Stimulated activated naive CD4-positive, alpha-beta T cell (primary cell): Measurements from ENCODE around the gene FAM83E.
"Not testable (repeated sequence)": the region's sequence is repeated elsewhere in the genome, so short reads cannot be mapped to it uniquely, and the experiment has no call there.

Experiments used
- DNase-seq, 6 experiments: peaks; one replicate each; lab custom pipeline; 2025; lab: John Stamatoyannopoulos, UW

FAM83E gene

DNA sequence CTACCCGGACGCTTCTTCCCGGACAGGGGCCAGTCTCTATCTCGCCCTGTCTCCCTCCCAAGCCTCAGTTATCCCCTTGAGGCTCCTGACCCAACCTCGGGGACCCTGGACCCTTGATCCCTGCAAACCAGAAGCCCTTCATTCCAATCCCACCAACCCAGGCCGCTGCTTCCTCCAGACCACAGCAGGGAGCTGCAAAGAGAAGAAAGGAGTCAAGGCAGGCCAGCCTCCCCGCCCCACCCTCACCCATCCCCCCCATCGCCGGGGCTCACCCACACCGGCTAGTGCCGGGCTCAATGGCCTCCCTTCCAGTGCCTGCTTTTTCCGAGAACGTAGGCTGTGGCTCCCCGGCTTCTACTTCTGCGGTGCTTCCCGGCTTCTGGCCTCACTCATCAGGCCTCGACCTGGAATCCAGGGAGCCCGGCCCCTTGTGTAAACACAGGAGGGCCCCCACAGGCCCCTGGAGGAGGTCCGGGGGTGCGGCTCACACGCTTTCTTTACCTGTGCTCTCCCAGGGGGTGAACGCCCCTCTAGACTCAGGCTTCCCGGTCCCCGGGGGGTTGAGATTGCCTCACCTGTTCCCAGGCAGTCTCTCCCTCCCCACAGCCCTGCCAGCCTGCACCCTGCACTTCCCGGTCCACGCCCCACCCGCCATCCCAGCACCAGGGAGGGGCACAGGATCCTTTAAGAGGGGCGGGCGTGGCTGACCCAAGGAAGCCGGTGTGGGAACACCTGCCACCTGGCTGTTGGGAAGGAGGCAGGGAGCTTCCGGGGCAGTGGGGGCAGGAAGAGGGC is at the start of gene FAM83E:
Gene FAM83E (minus strand): TSS at position 641 of the 795 bp plus-strand sequence. CDS start 1,704 bp downstream, outside the sequence.
- DNase-seq, result peak in 1 of 6 experiments; percentile 39

DNA sequence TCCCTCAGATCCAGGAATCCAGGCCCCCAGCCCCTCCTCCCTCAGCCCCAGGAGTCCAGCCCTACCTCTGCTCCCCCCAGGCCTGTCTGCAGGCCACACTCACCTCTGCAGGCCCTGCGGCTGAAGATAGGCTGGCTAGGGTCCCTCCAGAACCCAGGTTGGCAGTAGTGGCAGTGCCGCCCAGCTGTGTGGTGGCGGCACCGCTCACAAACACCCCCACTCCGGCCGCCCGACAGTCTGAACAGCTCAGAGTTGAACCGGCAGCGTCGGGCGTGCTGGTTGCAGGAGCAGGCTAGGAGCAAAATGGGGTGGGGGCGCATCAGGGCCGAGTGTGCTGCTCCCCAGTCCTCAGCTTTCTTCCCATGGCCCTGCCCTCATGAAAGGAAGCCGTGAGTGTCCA is 49.6 kb upstream of the FAM83E start:
- DNase-seq, result no peak

DNA sequence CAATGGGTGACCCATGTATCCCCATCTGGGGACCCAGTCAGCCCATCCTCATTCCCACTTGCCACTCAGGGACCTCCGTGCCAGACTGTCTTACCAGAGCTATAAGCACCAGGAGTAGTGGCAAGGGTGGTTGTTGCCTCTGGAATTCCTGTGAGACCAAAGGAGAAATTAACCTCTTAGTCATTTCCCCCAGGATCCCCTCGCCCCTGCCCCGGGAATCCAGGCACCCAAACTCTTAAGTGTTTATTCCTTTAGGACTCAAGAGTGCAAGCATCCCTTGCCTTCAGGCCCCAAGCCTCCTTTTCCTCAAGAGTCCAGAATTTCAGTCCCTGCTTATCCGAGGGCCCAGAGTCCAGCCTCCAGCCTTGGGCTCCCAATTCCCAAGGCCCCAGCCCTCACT is 48.8 kb upstream of the FAM83E start:
- DNase-seq, result no peak

DNA sequence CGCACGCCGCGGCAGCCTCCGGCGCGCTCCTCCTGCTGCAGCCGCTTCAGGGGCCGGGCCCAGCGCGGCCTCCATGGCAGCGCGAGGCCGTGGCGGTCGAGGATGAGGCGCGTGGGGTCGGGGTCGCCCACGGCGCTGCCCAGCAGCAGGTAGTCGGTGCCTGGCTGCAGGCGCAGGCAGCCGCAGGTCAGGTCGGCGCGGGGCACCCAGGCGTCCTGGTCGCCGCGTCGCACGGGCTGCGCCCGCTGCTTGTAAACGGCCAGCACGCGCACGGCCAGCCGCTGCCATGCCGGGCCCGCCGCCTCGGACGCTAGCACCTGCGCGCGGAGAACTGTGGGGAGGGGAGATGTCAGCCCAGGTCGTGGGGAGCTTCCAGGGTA is 46.8 kb upstream of the FAM83E start:
- no peak for DNase-seq

DNA sequence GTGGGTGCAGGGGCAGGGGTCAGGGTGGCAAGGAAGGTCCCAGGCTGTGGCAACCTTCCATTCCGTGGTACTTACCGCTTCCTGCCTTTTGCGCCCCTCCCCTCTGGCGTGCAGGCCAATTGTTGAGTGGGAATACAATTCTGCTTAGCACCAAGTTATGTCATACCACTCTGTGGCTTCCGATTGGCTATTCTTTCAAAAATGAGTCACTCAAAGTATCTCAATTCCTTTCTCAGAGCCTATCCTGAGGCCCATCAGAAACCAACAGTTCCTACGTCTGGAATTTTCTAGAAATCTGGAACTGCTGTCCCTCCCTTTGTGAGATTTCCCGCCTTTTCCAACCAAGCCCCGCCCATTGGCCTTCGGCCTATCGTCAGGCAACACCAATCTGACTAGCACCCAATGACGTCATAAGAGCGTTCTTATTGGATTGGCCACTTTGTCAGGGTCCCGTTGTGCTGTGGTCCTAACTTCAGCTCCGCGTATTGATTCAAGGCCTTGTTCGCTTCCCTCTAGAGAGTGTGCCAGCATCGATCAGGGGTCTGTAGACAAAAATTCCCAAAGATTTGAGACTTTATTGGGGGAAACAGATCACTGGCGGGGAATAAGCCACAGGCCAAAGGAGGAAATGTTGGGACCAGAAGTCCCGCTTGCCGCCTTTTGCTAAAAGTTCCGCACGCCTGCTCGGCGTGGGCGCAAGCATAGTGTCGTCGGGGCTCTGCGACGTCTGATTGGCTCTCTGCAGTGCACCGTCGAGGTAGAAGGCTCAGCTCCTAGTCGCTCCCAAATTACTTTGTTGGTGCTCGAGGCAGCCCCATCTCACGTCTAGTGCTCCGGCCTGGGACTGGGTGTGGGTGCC is 46.2 kb upstream of the FAM83E start:
- peak; percentile 66 to 92 (median 82) for DNase-seq

DNA sequence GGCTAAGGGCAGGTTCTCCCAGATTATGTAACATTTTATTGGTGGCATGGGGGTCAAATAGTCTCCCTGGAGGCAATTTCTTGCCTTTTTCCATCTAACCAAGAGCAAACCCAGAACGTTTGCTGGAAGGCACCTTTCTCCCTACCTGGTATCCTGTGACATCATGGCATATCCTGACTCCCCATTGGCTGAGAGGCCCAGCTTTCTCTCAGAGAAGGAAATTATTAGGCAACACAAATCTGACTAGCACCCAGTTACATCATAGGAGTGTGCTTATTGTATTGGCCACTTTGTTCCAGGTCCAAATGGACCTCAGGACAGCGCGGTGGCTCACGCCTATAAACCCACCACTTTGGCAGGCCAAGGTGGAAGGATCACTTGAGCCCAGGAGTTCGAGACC is 44.9 kb upstream of the FAM83E start:
- no peak for DNase-seq

DNA sequence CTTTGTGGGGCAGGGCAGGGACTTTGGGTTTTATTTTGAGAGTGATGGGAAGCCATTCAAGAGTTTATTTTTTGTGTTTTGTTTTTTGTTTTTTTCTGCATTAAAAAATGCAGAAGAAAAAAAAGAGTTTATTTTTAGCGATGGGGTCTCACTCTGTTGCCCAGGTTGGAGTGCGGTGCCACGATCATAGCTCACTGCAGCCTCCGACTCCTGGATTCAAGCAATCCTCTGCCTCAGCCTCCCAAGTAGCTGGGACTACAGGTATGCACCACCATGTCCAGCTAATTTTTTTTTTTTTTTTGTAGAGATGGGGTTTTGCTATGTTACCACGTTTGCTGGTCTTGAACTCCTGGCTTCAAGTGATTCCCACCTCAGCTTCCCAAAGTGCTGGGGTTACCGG is 43.6 kb upstream of the FAM83E start:
- DNase-seq, result no peak

DNA sequence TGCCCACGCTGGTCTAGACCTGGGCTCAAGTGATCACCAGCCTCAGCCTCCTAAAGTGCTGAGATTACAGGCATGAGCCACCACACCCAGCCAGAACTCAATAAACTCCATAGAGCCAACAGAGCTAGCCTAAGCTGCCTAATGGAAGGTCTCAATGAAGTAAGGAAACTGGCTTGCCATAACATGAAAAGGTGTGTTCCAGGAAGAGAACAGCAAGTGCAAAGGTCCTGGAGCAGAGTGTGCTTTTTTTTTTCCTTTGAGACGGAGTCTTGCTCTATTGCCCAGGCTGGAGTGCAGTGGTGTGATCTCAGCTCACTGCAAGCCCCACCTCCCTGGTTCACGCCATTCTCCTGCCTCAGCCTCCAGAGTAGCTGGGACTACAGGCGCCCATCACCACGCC is 43.0 kb upstream of the FAM83E start:
- DNase-seq, result not testable (repeated sequence)

DNA sequence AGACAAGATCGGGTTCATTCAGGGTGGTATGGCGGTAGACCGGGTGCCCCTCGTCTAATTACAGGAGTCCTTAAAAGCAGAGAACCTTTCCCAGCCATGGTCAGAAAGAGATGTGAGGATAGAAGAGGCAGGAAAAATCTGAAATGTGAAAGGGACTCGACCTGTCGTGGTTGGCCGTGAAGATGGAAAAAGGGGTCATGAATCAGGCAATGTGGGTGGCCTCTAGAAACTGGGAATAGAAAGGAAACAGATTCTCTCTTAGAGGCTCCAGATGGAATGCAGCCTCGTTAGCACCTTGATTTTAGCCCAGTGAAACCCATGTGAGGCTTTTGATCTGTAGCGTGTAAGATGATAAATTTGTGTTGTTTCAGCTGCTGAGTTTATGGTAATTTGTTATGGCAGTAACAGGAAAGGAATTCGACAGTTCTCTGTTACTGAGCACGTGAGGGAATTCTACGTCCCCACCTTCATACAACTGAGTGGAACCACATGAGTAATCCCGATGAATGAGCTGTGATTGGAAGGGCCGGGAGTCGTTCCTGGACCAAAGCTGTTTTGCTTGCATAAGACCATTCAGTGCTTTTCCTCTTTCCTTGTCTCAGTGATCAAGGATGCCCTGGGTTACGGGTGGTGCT is 42.1 kb upstream of the FAM83E start:
- no peak for DNase-seq

DNA sequence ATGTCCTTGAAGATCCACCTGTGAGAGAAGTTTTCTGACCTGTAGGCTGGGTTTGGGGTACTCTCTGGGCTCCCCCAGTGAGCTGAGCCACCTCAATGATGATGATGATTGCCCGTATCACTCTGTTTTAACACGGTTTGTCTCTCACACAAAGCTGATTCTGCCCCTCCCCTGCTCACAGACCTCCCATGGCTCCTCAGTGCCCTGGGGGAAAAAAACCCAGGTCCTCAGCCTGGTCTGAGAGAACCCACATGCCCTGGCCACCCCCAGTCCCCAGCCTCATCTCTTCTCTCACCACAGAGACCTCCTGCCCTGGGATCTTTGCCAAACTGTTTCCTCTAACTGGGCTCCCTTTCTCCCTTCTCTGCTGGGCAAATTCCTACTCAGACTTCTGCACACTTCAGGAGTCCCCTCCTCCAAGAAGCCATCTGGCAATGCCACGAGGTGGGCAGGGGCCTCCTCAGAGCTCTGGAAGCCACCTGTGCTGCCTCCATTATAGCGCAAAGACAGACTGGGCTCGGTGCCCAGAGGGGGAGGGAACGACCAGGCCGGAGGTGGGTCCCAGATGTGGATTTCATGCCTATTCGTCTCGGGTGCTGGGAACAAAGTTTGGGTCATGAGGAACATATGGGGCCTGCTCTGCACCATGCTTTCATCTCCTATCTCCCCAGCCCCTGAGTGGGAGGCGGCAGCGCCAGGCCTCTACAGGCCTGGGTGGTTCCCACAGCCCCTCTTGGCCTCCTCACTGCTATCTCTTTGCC is 39.6 kb upstream of the FAM83E start:
- DNase-seq, result no peak

DNA sequence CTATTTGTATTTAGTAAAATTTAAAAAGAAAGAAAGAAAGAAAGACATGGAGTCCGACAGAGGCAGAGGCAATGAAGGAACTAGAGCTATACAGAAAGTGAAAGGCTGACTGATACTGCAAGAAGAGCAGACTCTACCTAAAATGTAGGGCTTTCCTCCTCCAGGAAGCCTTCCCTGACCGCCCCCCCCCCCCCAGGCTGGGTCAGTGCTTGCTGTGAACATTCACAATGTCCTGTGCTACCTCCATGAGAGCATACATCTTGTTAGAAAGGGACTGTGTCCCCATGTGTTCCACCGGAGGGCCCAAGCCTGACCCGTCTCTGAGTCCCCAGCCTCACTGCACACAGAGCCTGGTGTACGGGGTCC is 36.8 kb upstream of the FAM83E start:
- no peak for DNase-seq

DNA sequence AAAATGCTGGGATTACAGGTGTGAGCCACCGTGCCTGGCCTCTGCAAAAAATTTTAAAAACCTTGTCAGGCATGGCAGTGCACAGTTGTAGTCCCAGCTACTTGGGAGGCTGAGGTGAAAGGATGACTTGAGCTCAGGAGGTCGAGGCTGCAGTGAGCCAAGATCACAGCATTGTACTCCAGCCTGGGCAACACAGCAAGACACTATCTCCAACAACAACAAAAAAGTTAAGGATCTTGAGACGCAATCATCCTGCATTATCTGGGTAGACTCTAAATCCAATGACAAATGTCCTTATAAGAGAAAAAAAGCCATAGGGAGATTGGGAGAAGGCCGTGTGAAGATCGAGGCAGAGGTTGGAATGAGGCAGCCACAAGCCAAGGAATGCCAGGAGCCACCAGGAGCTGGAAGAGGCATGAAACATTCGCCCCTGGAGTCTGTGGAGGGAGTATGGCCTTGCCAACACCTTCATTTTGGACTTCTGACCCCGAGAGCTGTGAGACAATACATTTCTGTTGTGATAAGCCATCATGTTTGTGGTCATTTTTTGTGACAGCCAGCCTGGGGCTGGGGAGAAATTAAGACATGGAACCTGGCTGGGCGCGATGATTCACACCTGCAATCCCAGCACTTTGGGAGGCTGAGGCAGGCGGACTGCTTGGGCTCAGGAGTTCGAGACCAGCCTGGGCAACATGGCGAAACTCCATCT is 36.3 kb upstream of the FAM83E start:
- DNase-seq, result no peak

DNA sequence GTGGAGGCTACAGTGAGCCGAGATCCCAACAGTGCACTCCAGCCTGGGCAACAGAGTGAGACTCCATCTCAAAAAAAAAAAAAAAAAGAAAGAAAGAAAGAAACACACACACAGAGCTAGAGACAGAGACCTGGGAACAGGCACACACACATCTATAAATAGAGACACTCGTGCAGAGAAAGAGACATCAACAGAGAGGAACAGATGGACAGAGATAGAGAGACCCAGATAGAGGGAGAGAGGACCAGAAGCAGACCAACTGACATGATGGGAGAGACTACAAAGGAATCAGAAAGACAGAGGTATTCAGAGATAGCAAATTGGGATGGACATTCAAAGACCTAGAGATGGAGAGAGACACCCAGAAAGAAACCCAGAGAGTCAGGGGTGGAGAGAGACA is 33.3 kb upstream of the FAM83E start:
- DNase-seq, result no peak

DNA sequence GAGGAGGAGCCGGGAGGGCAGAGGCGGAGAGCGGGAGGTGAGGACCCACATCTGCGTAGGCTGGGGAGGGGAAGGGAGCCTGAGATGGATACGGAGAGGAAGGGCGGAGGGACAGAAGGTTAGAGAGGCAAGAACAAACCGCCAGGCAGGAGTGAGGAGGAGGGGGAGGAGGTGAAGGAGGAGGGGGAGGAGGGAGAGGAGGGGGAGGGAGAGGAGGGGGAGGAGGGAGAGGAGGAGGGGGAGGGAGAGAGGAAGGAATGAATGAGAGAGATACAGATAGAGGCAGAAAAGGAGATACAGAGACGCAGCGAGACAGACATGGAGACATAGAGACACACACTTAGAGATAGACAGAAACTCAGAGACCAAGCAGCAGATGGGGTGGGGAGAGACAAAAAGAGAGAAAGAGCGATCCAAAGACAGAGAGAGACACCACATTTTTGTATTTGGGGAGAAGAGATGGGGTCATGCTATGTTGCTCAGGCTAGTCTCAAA is 31.9 kb upstream of the FAM83E start:
- peak in 1 of 6 experiments; percentile 38 for DNase-seq

DNA sequence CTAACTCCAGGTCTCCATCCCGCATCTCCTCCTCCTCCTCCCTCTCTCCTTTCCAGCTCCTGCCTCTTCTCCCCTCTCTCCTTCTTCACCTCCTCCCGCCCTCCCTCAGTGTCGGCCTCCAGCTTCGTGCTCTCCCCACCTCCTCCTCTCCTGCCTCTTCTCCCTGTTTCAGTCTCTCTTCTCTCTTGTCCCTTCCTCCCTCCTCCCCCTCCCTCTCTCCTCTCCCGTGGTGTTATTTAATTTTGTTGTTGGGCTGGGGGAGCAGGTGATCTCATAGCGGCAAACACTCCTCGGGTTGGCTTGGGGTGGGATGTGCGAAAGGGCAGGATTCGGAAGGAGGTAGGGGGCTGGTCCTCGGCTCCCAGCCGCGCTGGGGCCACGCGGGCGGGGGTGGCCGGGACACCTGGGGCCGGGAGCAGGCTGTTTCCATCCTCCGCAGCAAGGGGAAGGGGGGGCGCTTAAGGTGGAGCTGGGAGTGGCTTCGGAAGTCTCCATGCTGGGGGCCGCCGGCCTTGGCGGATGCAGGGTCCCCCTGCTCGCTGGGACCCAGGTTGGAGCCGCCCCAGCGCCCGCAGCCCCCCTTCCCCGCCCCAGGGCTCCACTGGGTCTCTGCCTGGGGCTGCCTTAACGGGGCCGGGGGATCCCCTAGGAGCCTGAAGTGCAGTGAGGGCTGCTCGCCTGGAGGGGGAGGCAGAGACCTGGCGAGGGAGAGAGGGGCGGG is 31.3 kb upstream of the FAM83E start, which contains the start of gene CA11:
Gene CA11 (minus strand): TSS at position 187 of the 721 bp plus-strand sequence. CDS start 555 bp downstream, outside the sequence.
- peak; percentile 87 to 96 (median 92) for DNase-seq

DNA sequence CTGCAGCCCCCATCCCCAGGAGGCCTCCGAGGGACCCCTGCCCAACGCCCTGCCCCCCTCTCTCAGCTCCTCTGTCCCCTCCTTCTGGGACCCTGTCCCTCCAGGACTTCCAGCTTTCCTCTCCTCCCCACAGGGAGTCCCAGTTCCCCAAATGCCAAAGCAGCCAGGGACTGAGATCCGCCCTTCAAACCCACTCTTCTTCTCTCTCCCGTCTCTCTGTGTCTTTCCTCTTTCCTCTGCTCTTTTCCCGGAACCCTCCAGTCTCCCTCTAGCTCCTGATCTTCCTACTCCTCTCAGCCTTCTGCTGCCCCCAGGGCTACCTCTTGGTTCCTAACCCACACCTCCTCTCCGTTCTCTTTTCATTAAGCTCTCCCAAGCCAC is 30.7 kb upstream of the FAM83E start:
- DNase-seq, result peak in 1 of 6 experiments; percentile 46

DNA sequence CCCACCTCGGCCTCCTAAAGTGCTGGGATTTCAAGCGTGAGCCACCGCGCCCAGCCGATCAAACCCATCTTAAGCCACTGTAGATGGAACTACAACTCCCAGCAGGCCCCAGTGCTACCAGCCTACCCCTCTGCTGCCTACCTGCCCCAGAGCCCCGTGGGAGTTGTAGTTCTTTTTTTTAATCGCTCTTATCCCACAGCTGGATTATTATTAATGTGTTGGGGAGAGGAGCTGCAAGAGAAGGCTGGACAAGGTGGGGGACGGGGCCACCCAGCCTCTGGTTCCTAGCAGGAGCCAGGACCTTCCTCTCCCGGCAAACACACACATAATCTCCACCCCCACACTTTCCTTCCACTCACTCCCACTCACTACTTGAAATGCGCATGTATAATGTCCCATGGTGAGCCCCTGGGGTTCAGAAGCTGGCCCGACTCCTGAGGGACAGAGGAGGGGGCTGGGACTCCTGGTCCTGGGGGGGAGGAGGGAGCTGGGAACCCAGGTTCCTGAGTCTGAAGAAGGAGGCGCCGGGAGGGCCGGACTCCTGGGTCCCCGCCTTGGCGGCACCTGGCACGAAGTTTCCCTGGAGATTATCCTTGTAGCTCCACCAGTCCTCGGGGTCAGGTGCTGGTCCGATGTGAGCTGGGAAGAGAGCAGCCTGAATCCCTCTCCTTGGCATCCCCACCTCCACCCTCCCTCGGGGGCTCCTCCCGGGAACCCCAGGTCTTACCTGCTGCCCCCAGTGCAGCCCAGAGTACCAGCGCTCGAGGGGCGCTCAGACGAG is 30.2 kb upstream of the FAM83E start:
- peak; percentile 51 to 85 (median 68) for DNase-seq

DNA sequence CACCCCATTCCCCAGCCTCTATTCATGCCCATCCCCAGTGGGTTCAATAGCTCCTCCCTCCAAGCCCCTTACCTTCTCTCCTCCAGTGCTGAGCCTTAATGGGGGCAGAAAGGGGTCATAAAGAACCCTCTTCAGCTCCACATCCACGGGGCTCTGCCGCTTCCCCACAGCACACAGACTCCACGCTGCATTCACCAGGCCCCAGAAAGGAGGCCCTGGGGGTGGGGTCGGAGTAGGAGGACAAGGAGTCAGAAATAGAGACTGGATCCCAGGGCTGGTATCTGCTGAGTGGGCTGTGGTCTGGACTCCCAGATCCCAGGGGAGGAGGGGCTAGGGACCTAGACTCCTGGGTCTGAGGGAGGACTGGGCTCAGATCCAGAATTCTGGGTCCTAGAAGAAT is 29.5 kb upstream of the FAM83E start:
- DNase-seq, result no peak

DNA sequence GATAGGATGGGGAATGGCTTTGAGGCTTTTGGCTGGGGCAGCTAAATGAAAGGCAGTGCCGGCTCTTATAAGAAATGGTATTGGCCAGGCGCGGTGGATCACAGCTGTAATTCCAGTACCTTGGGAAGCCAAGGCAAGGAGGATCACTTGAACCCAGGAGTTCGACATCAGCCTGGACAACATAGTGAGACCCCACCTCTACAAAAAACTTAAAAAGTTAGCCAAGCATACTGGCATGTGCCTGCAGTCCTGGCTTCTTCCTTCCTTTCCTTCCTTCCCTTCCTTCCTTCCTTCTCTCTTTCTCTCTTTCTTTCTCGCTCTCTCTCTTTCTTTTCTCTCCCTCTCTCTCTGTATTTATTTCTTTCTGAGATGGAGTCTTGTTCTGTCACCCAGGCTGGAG is 28.0 kb upstream of the FAM83E start:
- no peak for DNase-seq

DNA sequence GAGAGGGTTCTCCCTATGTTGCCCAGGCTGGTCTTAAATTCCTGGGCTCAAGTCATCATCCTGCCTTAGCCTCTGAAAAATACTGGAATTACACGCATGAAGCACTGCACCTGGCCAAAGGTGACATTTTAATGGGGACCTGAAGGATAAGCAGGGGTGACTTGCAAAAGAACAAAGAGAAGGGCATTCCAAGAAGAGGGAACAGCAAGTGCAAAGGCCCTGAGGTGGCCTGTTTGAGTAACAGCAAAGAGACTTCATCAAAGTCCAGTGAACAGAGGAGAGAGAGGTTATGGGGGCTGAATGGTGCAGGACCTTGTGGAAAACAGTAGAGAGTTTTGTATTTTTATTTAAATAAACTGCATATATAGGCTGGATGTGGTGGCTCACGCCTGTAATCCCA is 27.0 kb upstream of the FAM83E start:
- no peak for DNase-seq
